HG03439 (cell line): Measurements from ENCODE around the gene MTA1.

ENCODE experiments used
- ATAC-seq: cut with Tn5 transposase; IDR thresholded peaks from one replicate; pipeline ENCODE4 v1.9.1; 2021; ENCODE audit warnings: mild to moderate bottlenecking, moderate library complexity; ENCODE audit not compliant: unreplicated experiment

Gene MTA1

DNA sequence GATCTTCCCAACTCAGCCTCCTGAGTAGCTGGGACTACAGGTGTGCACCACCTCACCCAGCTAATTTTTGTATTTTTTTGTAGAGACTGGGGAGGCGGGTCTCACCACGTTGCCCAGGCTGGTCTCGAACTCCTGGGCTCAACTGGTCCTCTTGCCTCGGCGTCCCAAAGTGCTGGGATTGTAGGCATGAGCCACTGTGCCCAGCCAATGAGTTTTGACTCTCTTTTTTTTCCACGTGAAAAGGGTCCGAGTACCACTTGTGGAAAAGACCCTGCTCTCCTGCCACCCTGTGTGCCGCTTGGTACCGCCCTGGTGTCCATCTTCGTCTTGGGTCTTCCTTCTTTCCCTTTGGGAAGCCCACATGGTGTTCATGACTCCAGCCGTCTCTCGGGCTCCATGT is 89.0 kb downstream of the MTA1 start:
- ATAC-seq, result no peak

GRCh38 chr14:105517096-105517495 is 97.5 kb downstream of the MTA1 start:
- ATAC-seq, result no peak

DNA sequence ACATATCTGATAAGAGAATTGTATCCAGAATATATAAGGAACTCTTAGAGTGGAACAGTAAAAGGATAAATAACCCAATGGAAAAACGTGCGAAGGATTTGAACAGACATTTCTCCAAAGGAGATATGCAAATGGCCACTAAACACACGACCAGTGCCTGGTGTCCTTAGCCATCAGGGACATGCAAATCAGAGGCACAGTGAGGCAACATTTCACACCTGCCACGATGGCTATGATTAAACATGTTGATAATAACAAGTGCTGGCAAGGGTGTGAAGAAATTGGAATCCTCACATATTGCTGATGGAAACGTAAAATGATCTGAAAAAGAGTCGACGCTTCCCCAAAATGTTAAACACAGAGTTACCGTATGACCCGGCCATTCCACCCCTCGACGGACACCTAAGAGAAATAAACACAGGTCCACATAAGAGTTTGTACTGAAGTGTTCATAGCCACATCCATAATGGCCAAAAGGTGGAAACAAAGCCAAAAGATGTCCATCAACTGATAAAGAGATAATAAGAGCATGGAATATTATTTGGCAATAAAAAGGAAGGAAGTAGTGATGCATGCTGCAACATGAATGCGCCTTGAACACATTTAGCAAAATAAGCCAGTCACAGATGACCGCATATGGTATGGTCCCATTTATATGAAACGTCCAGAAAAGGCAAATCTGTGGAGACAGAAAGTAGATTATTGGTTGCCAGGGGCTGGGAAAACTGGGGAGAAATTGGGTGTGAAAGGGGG is 100.5 kb downstream of the MTA1 start:
- ATAC-seq, result no peak
